H1 (cell line): ENCODE data around the gene ATP6V1F. TPM values are rescaled to one million over a fixed set of nuclear protein-coding genes. Genes with fewer than 3 reads are reported as not detected.

Experiments used
- CTCF ChIA-PET: fragments of 300-600 bp; sonication (Branson Sonifier 250); formaldehyde crosslinking; loops from one replicate; lab custom pipeline; 2021; ENCODE audit not compliant: partially characterized antibody; lab: Charles Lee
- POLR2A ChIA-PET: fragments of 300-600 bp; sonication (Branson Sonifier 250); formaldehyde crosslinking; loops from one replicate; lab custom pipeline; 2021; ENCODE audit warnings: inconsistent platforms; ENCODE audit not compliant: partially characterized antibody; lab: Charles Lee
- DNase-seq, 2 experiments: peaks; one replicate each; pipeline versions ENCODE4 v3.0.0 to v3.0.0-alpha.2; 2010 to 2022; ENCODE audit warnings: low spot score in 2 of 2, low read depth in 1 of 2, mixed read lengths in 1 of 2
- FAIRE-seq: peaks from 2 replicates; lab custom pipeline; 2011; peaks lifted over from hg19 to GRCh38; lab: Jason Lieb, UNC
- H2AFZ ChIP-seq: 2 replicates; pipeline ENCODE4 v1.8.1; 2012; ENCODE audit warnings: low read length, inconsistent platforms
- H2AK5ac ChIP-seq: 2 replicates; pipeline ENCODE4 v1.6.1; 2013; ENCODE audit warnings: low read depth, low read length
- H2BK120ac ChIP-seq: replicated peaks from 2 replicates; pipeline ENCODE3; 2013; ENCODE audit warnings: low read depth, low read length, inconsistent platforms
- H2BK12ac ChIP-seq: 2 replicates; pipeline ENCODE4 v1.6.1; 2013; ENCODE audit warnings: low read depth, low read length
- H2BK15ac ChIP-seq: 2 replicates; pipeline ENCODE4 v1.6.1; 2013; ENCODE audit warnings: low read length
- H2BK20ac ChIP-seq: 2 replicates; pipeline ENCODE4 v1.6.1; 2013; ENCODE audit warnings: low read length
- H2BK5ac ChIP-seq: 2 replicates; pipeline ENCODE4 v1.6.1; 2013; ENCODE audit warnings: low read depth, low read length
- H3K14ac ChIP-seq: 2 replicates; pipeline ENCODE4 v1.6.1; 2013; ENCODE audit warnings: inconsistent platforms; ENCODE audit not compliant: insufficient read length
- H3K18ac ChIP-seq: 2 replicates; pipeline ENCODE4 v1.6.1; 2013; ENCODE audit warnings: low read length; ENCODE audit errors: extremely low read depth
- H3K23ac ChIP-seq: 2 replicates; pipeline ENCODE4 v1.6.1; 2013; ENCODE audit warnings: inconsistent platforms; ENCODE audit not compliant: insufficient read length
- H3K23me2 ChIP-seq: 2 replicates; pipeline ENCODE4 v1.6.1; 2013; ENCODE audit warnings: low read depth, low read length
- H3K27ac ChIP-seq: 2 replicates; pipeline ENCODE4 v1.6.1; 2011; ENCODE audit warnings: low read depth, low read length, inconsistent platforms
- H3K27me3 ChIP-seq, 4 experiments: replicated peaks in 1 of 4; 1 replicate in 1 of 4; 2 replicates in 3 of 4; pipeline versions ENCODE4 v1.6.1 to v1.8.1; 2011 to 2013; ENCODE audit warnings: low read length in 3 of 4, mild to moderate bottlenecking in 3 of 4, inconsistent platforms in 2 of 4, mixed read lengths in 2 of 4, moderate library complexity in 1 of 4; ENCODE audit not compliant: control insufficient read depth in 3 of 4, insufficient read depth in 3 of 4; ENCODE audit errors: extremely low read depth in 1 of 4
- H3K36me3 ChIP-seq, 4 experiments: 2 replicates each; pipeline versions ENCODE4 v1.6.1 to v1.8.1; 2011 to 2013; ENCODE audit warnings: mild to moderate bottlenecking in 4 of 4, low read length in 3 of 4, moderate library complexity in 2 of 4, control low read depth in 1 of 4, inconsistent platforms in 1 of 4; ENCODE audit not compliant: insufficient read depth in 4 of 4, control insufficient read depth in 2 of 4
- H3K4ac ChIP-seq: replicated peaks from 2 replicates; pipeline ENCODE3; 2013; ENCODE audit warnings: low read length, low read depth, mixed read lengths, inconsistent platforms; ENCODE audit not compliant: insufficient read length
- H3K4me1 ChIP-seq, 4 experiments: replicated peaks in 1 of 4; 1 replicate in 1 of 4; 2 replicates in 3 of 4; pipeline versions ENCODE4 v1.6.1 to v1.8.1; 2011 to 2013; ENCODE audit warnings: low read length in 3 of 4, inconsistent platforms in 2 of 4, mixed read lengths in 1 of 4; ENCODE audit not compliant: insufficient read depth in 4 of 4, control insufficient read depth in 3 of 4
- H3K4me2 ChIP-seq, 2 experiments: 2 replicates each; pipeline versions ENCODE4 v1.6.1 to v1.8.1; 2011 to 2013; ENCODE audit warnings: low read depth in 2 of 2, low read length in 2 of 2, control low read depth in 1 of 2, inconsistent platforms in 1 of 2, mild to moderate bottlenecking in 1 of 2; ENCODE audit not compliant: insufficient read depth in 1 of 2
- H3K4me3 ChIP-seq, 4 experiments: fragments of 200-600, 300-600 bp in 1 of 4; sonication (generic), shearing (Covaris generic), sonication (Bioruptor Twin) in 1 of 4; 2 replicates each; pipeline versions ENCODE4 v1.5.1 to v1.8.1; 2011 to 2016; ENCODE audit warnings: low read length in 4 of 4, low read depth in 3 of 4, control low read depth in 2 of 4, inconsistent platforms in 2 of 4, mild to moderate bottlenecking in 2 of 4, mixed read lengths in 1 of 4, moderate library complexity in 1 of 4; ENCODE audit not compliant: insufficient read depth in 2 of 4; ENCODE audit errors: extremely low read depth in 1 of 4
- H3K56ac ChIP-seq: replicated peaks from 2 replicates; pipeline ENCODE3; 2013; ENCODE audit warnings: low read depth, mild to moderate bottlenecking, mixed read lengths, low read length, inconsistent platforms; ENCODE audit not compliant: insufficient read length
- H3K79me1 ChIP-seq: 2 replicates; pipeline ENCODE4 v1.6.1; 2013; ENCODE audit warnings: low read depth, low read length, control low read depth
- H3K79me2 ChIP-seq, 2 experiments: 2 replicates each; pipeline versions ENCODE4 v1.6.1 to v1.8.1; 2012 to 2013; ENCODE audit warnings: low read length in 2 of 2, mild to moderate bottlenecking in 2 of 2, inconsistent platforms in 1 of 2; ENCODE audit not compliant: insufficient read depth in 2 of 2, control insufficient read depth in 1 of 2
- H3K9ac ChIP-seq, 4 experiments: replicated peaks in 1 of 4; 1 replicate in 1 of 4; 2 replicates in 3 of 4; pipeline versions ENCODE4 v1.6.1 to v1.8.1; 2011 to 2013; ENCODE audit warnings: low read depth in 3 of 4, low read length in 3 of 4, control low read depth in 2 of 4, mild to moderate bottlenecking in 2 of 4, moderate library complexity in 2 of 4, inconsistent platforms in 1 of 4; ENCODE audit errors: extremely low read depth in 1 of 4
- H3K9me3 ChIP-seq, 2 experiments: 2 replicates each; pipeline versions ENCODE4 v1.6.1 to v1.8.1; 2012 to 2013; ENCODE audit warnings: mild to moderate bottlenecking in 2 of 2, moderate library complexity in 2 of 2, control low read depth in 1 of 2, inconsistent platforms in 1 of 2, low read depth in 1 of 2, low read length in 1 of 2, mixed read lengths in 1 of 2; ENCODE audit not compliant: insufficient read depth in 2 of 2
- H4K20me1 ChIP-seq, 2 experiments: replicated peaks in 1 of 2; 2 replicates each; pipeline versions ENCODE3 to v1.8.1; 2011 to 2013; ENCODE audit warnings: inconsistent platforms in 2 of 2, low read length in 2 of 2, mild to moderate bottlenecking in 1 of 2; ENCODE audit not compliant: insufficient read depth in 2 of 2, control insufficient read depth in 1 of 2
- H4K5ac ChIP-seq: 2 replicates; pipeline ENCODE4 v1.6.1; 2013; ENCODE audit warnings: low read length, low read depth, mixed read lengths, inconsistent platforms; ENCODE audit not compliant: insufficient read length
- H4K8ac ChIP-seq: 2 replicates; pipeline ENCODE4 v1.8.0; 2013; ENCODE audit warnings: mild to moderate bottlenecking, moderate library complexity, low read length, inconsistent platforms; ENCODE audit not compliant: insufficient read depth; ENCODE audit errors: extremely low read depth
- H4K91ac ChIP-seq: replicated peaks from 2 replicates; pipeline ENCODE3; 2013; ENCODE audit warnings: low read length, mixed read lengths, inconsistent platforms; ENCODE audit not compliant: insufficient read length
- KDM5A ChIP-seq: fragments of 200-600 bp; IDR thresholded peaks from 2 replicates; pipeline ENCODE4 v1.7.1; 2012; ENCODE audit warnings: mild to moderate bottlenecking, low read length, inconsistent platforms, mixed read lengths
- SUZ12 ChIP-seq: fragments of 200-600 bp; sonication (generic); IDR thresholded peaks from 2 replicates; pipeline ENCODE4 v1.6.1; 2012; ENCODE audit warnings: mild to moderate bottlenecking, inconsistent platforms, low read length, moderate library complexity, mixed read lengths
- YY1 ChIP-seq: IDR thresholded peaks from 2 replicates; pipeline ENCODE4 v1.6.1; 2011; ENCODE audit warnings: low read depth, mild to moderate bottlenecking, low read length
- WGBS, 2 experiments: shearing (Covaris generic) in 1 of 2; methylation state at CpG; one replicate each; pipeline versions ENCODE4 v1.1.6 to v1.1.7; 2013 to 2015; ENCODE audit warnings: low lambda C conversion rate in 2 of 2, mixed read lengths in 2 of 2, inconsistent platforms in 1 of 2, low coverage in 1 of 2, missing lambda C conversion rate in 1 of 2; ENCODE audit not compliant: insufficient replicate concordance in 2 of 2, insufficient coverage in 1 of 2, insufficient read length in 1 of 2; ENCODE audit errors: extremely low coverage in 1 of 2, missing lambda C conversion rate in 1 of 2; 5-methylcytosine and 5-hydroxymethylcytosine counted together
- polyA plus RNA-seq, 7 experiments: library from polyadenylated mRNA; depleted of rRNA in 3 of 7; stranded (reverse) in 5 of 7; unstranded in 2 of 7; fragments of >200 nt in 5 of 7; fragments of 200-250 nt in 2 of 7; gene quantifications; 1 replicate in 5 of 7; 2 replicates in 1 of 7; 4 replicates in 1 of 7; pipeline versions ENCODE4 v1.2.1 to v1.2.3, GENCODE V29; 2011 to 2013; ENCODE audit warnings: missing spikeins in 2 of 7, mixed read lengths in 2 of 7
- total RNA-seq: library from RNA; stranded (reverse); fragmentation: NEBNext Ultra II Directional; extraction: Animal tissue kit (Norgen Biotek cat#: 25700); gene quantifications from 2 replicates; pipeline ENCODE4 v1.2.1, GENCODE V29; 2021

The ATP6V1F gene
- total and polyA plus RNA-seq, 2 of the 8 experiments (the other 6 are each of a cell fraction or from before 2014, with no cell fraction given), result 104 to 318 TPM

GRCh38 chr7:128892521-128893250, 30.0 kb downstream of the ATP6V1F start:
- H2AFZ ChIP-seq, result no peak overlapping the region
- no peak overlapping the region for H2AK5ac ChIP-seq
- H3K4ac ChIP-seq, result no peak overlapping the region
- H2BK20ac ChIP-seq, result no peak overlapping the region
- H3K23ac ChIP-seq, result no peak overlapping the region
- H4K8ac ChIP-seq, result no peak overlapping the region
- peaks cover 0 to 9% of the 10 kb centered on the region in 2 experiments for H4K20me1 ChIP-seq
- no peak overlapping the region for H3K56ac ChIP-seq
- no peak overlapping the region for H3K4me3 ChIP-seq
- H3K9me3 ChIP-seq, result no peaks in the 10 kb centered on the region
- peaks cover 0 to 19% (median 9%) of the 10 kb centered on the region in 4 experiments; a peak in 5 of 7 replicates for H3K4me1 ChIP-seq
- CTCF ChIA-PET, result interaction anchor here (2.5 to 3.5 kb wide), 2 partner anchors 11 to 12 kb away, joined by 8 to 14 read pairs; no protein-coding TSS in a partner anchor
- H4K5ac ChIP-seq, result no peak overlapping the region
- no peak overlapping the region for H3K14ac ChIP-seq
- H3K36me3 ChIP-seq, result no peaks in the 10 kb centered on the region
- H2BK12ac ChIP-seq, result no peak overlapping the region
- 89% methylated on average over 9 of the region's 13 CpGs; no CpG with 5 or more reads in 1 of the 2 experiments for WGBS, 2 experiments
- no peak overlapping the region for H3K27ac ChIP-seq
- no peak overlapping the region for H3K4me2 ChIP-seq
- H2BK120ac ChIP-seq, result no peak overlapping the region
- H2BK5ac ChIP-seq, result no peak overlapping the region
- H3K79me2 ChIP-seq, result no peaks in the 10 kb centered on the region
- peaks cover 0 to 7% (median 4%) of the 10 kb centered on the region in 4 experiments; a peak in 4 of 7 replicates for H3K27me3 ChIP-seq
- 0 out of 2 replicates have a peak, but pooled peaks cover 3% of the 10 kb centered on the region for H3K79me1 ChIP-seq
- POLR2A ChIA-PET, result interaction anchor here (1.2 kb wide), 1 partner anchor 18 kb away, joined by 3 read pairs; the partner anchor contains the start of gene KCP
- no peak overlapping the region for H3K18ac ChIP-seq
- no peak for DNase-seq
- H2BK15ac ChIP-seq, result no peak overlapping the region
- no peak overlapping the region for H3K9ac ChIP-seq
- no peak for FAIRE-seq
- peaks cover 14% of the 10 kb centered on the region; the same call in 1 of the 2 replicates for H3K23me2 ChIP-seq
- no peak overlapping the region for H4K91ac ChIP-seq
- TF ChIP-seq SUZ12, result no peak
- no peak for TF ChIP-seq KDM5A
- no peak for TF ChIP-seq YY1
